HG02759 (cell line): ENCODE data around the gene C11orf52.

Experiments used
- ATAC-seq: cut with Tn5 transposase; IDR thresholded peaks from one replicate; pipeline ENCODE4 v1.9.1; 2021; ENCODE audit warnings: mild to moderate bottlenecking, moderate library complexity; ENCODE audit not compliant: unreplicated experiment

The C11orf52 gene

DNA sequence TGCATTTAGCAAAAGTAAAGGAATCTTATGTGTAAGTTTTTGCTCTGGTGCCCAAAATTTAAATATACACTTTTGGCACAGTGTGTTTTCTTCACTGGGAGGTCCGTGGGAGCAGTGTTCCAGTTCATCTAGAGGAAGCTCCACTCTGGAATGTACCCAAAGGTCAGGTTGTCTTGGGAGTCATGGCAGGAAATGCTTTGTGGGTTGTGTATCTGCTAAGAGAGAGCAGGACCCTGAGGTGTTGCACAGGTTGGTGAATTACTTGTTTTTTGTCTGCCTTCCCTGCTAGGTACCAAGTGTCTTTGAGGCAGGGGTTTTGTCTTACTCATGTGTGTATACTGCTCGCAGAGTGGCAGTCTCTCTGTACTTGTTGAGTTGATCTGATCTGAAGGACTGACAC, 55.7 kb downstream of the C11orf52 start:
- ATAC-seq: no peak

DNA sequence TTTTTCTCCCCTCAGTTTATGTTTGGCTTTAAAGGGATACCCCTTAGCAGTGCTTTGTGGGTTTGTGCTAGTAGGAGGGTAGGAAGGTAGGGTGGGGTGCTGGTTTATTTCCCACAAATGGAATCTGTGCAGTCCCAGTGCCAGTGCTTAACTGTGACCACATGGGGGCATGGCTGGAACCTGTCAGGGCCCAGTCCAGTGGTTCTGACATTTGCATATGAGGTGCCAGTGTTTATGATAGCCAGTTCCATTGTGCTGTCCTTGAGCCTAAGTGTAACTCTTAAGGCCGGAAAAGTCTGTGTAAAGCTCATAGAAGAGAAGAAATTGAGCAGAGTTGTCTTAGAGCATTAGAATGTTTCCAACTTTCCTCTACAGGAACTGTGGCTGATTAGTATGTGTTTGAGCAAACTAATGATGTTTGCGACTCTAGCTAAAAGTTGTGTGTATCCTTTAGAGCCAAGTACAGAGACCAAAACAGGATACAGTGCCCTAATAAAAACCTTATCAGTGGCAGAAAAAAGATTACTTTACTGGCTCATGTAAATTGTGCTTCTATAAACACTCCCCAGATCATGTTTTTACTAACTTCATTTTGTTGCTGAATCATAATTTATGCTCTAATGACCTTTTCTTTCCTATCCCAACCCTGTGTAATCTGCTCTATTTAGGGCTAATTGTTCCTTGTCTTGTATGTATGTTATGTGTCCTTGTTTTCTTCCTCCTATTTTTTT, 56.5 kb downstream of the C11orf52 start:
- ATAC-seq: no peak

DNA sequence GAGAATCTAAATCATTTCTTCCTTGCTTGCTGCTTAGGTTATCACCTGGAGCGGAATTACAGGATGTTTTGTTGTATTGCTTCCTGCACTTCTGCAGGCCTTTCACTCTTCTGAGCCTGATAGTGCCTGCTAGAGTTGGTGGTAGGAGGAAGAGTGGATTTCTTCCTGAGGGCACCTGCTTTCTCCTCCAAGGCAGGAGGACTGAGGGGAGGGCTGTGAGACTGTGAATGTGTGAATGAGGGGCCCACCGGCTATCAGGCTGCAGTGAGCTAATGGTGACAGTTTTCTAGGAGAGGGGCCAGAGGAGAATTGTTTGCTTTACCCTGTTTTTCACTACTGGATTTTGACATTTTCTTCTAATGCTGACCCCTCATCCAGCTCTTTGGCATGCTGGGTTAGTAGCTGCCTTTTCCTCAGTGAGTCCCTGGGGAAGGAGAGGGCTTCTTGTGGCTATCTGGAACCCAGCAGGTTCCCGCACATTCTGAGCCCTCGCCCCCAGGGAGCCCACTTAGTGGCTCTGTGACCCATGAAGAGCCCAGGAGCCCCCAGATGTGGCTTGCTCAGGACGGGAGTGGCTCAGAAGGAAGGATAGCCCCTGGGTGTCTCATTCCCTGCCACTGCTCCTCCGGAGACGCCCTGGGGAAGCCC, 57.5 kb downstream of the C11orf52 start:
- no peak for ATAC-seq
